Measurements from ENCODE around the gene MICU1.

- TF ChIP-seq CTCF (IDR thresholded peaks at IDR 0.05) (no peak), POLR2AphosphoS5 (IDR thresholded peaks at IDR 0.05) (no peak), POLR2A (IDR thresholded peaks at IDR 0.05) (no peak)
Observed at GRCh38 chr10:72597897-72598296, 28.0 kb downstream of the MICU1 start.
